GM23338 (cell line): Measurements from ENCODE around the gene MYH2. TPM values are rescaled to one million over a fixed set of nuclear protein-coding genes. Genes with fewer than 3 reads are reported as not detected.

Source experiments
- ATAC-seq: fragments of 200-7000 bp; cut with Tn5 transposase; 3 replicates; pipeline ENCODE4 v1.9.1; 2020
- DNase-seq: peaks from one replicate; pipeline ENCODE4 v3.0.0-alpha.2; 2015; ENCODE audit warnings: low spot score
- H2AFZ ChIP-seq: fragments of 200-600 bp; sonication (generic); 2 replicates; pipeline ENCODE4 v1.8.0; 2016; ENCODE audit warnings: antibody characterized with exemption, mild to moderate bottlenecking, moderate library complexity
- H3F3A ChIP-seq: fragments of 200-600 bp; sonication (generic); replicated peaks from 2 replicates; pipeline ENCODE4 v1.8.0; 2017; ENCODE audit warnings: antibody characterized with exemption, mixed run types, low read depth
- H3K27ac ChIP-seq: fragments of 200-600 bp; sonication (generic); 2 replicates; pipeline ENCODE4 v1.6.1; 2016; ENCODE audit warnings: low read depth
- H3K27me3 ChIP-seq: fragments of 200-600 bp; sonication (generic); 2 replicates; pipeline ENCODE4 v1.8.0; 2016; ENCODE audit warnings: mild to moderate bottlenecking, mixed run types, moderate library complexity; ENCODE audit not compliant: insufficient read depth
- H3K36me3 ChIP-seq: fragments of 200-600 bp; sonication (generic); 2 replicates; pipeline ENCODE4 v1.8.0; 2016; ENCODE audit warnings: mild to moderate bottlenecking; ENCODE audit not compliant: insufficient read depth
- H3K4me1 ChIP-seq: fragments of 200-600 bp; sonication (generic); 2 replicates; pipeline ENCODE4 v1.8.0; 2016; ENCODE audit warnings: mild to moderate bottlenecking, moderate library complexity; ENCODE audit not compliant: insufficient read depth
- H3K4me2 ChIP-seq: fragments of 200-600 bp; sonication (generic); 2 replicates; pipeline ENCODE4 v1.7.1; 2017; ENCODE audit warnings: mixed run types
- H3K4me3 ChIP-seq: fragments of 200-600 bp; sonication (generic); 2 replicates; pipeline ENCODE4 v1.6.1; 2016; ENCODE audit warnings: mixed run types
- H3K79me2 ChIP-seq: fragments of 200-600 bp; sonication (generic); replicated peaks from 2 replicates; pipeline ENCODE4 v1.8.0; 2017; ENCODE audit warnings: mild to moderate bottlenecking; ENCODE audit not compliant: insufficient read depth
- H3K9me2 ChIP-seq: fragments of 200-600 bp; sonication (generic); 2 replicates; pipeline ENCODE4 v1.8.0; 2017; ENCODE audit not compliant: insufficient read depth
- H4K20me1 ChIP-seq: fragments of 200-600 bp; sonication (generic); replicated peaks from 2 replicates; pipeline ENCODE4 v1.8.0; 2017; ENCODE audit warnings: mild to moderate bottlenecking; ENCODE audit not compliant: insufficient read depth
- H3K27ac Mint-ChIP-seq: 2 replicates; pipeline ENCODE4 v1.8.0; 2020; ENCODE audit warnings: inconsistent platforms, mild to moderate bottlenecking, moderate library complexity, mixed read lengths
- H3K27me3 Mint-ChIP-seq: 3 replicates; pipeline ENCODE4 v1.8.0; 2022; ENCODE audit warnings: low read depth, mild to moderate bottlenecking, moderate library complexity, mixed read lengths, inconsistent platforms; ENCODE audit not compliant: insufficient read depth, poor library complexity
- H3K36me3 Mint-ChIP-seq: 3 replicates; pipeline ENCODE4 v1.8.0; 2021; ENCODE audit warnings: low read depth, mild to moderate bottlenecking, inconsistent platforms, moderate library complexity, mixed read lengths
- H3K4me1 Mint-ChIP-seq: 3 replicates; pipeline ENCODE4 v1.8.0; 2020; ENCODE audit warnings: mild to moderate bottlenecking, inconsistent platforms, mixed read lengths
- H3K4me3 Mint-ChIP-seq: 3 replicates; pipeline ENCODE4 v1.8.0; 2021; ENCODE audit warnings: moderate library complexity, mild to moderate bottlenecking, inconsistent platforms, mixed read lengths
- H3K9me3 Mint-ChIP-seq: 3 replicates; pipeline ENCODE4 v1.8.0; 2020; ENCODE audit warnings: moderate library complexity, mild to moderate bottlenecking, inconsistent platforms, mixed read lengths
- CREB1 ChIP-seq: fragments of 250-450 bp; sonication (Bioruptor Pico); IDR thresholded peaks from 2 replicates; pipeline ENCODE4 v1.5.0; 2020; ENCODE audit warnings: low read depth, mild to moderate bottlenecking, moderate library complexity
- CTCF ChIP-seq, 2 experiments: fragments of 200-600 bp in 1 of 2; sonication (generic) in 1 of 2; conservative IDR thresholded peaks; 2 replicates each; pipeline versions ENCODE4 v1.5.1 to v1.6.1; 2016 to 2017; ENCODE audit warnings: antibody characterized with exemption in 2 of 2, low read depth in 2 of 2, mild to moderate bottlenecking in 2 of 2, moderate library complexity in 1 of 2
- ETS1 ChIP-seq: IDR thresholded peaks from 2 replicates; pipeline ENCODE4 v1.6.1; 2016; ENCODE audit warnings: antibody characterized with exemption
- EZH2 ChIP-seq: fragments of 200-600 bp; sonication (generic); IDR thresholded peaks from one replicate; pipeline ENCODE4 v1.8.0; 2017; ENCODE audit warnings: antibody characterized with exemption, mild to moderate bottlenecking, low read depth; ENCODE audit not compliant: unreplicated experiment
- EZH2phosphoT487 ChIP-seq: fragments of 200-600 bp; sonication (generic); IDR thresholded peaks from one replicate; pipeline ENCODE4 v1.8.1; 2018; ENCODE audit warnings: antibody characterized with exemption; ENCODE audit not compliant: unreplicated experiment
- JUNB ChIP-seq: IDR thresholded peaks from one replicate; pipeline ENCODE4 v1.6.1; 2016; ENCODE audit warnings: antibody characterized with exemption; ENCODE audit not compliant: unreplicated experiment
- NANOG ChIP-seq: IDR thresholded peaks from 2 replicates; pipeline ENCODE4 v1.6.1; 2016; ENCODE audit warnings: antibody characterized with exemption, borderline replicate concordance
- POLR2AphosphoS5 ChIP-seq: IDR thresholded peaks from 2 replicates; pipeline ENCODE4 v1.6.1; 2016; ENCODE audit warnings: antibody characterized with exemption, low read depth
- REST ChIP-seq: IDR thresholded peaks from one replicate; pipeline ENCODE4 v1.6.1; 2018; ENCODE audit warnings: antibody characterized with exemption; ENCODE audit not compliant: unreplicated experiment
- STAT1 ChIP-seq: IDR thresholded peaks from one replicate; pipeline ENCODE4 v1.6.1; 2016; ENCODE audit warnings: antibody characterized with exemption; ENCODE audit not compliant: unreplicated experiment
- ZNF331 ChIP-seq: fragments of 250-450 bp; sonication (Bioruptor Pico); IDR thresholded peaks from 2 replicates; pipeline ENCODE4 v1.5.0; 2020; ENCODE audit warnings: low read depth, mild to moderate bottlenecking, moderate library complexity
- ZNF462 ChIP-seq: fragments of 250-450 bp; sonication (Bioruptor Pico); IDR thresholded peaks from 2 replicates; pipeline ENCODE4 v1.5.0; 2020; ENCODE audit warnings: mild to moderate bottlenecking, moderate library complexity
- polyA plus RNA-seq: library from polyadenylated mRNA; unstranded; fragments of >200 nt; fragmentation: Nextera tagmentation; extraction: Ambion mirVana; gene quantifications from 2 replicates; pipeline ENCODE4 v1.2.1, GENCODE V29; 2016
- total RNA-seq: library from RNA; depleted of rRNA; stranded (reverse); fragments of >200 nt; shearing (Covaris generic); gene quantifications from 2 replicates; pipeline ENCODE4 v1.2.3, GENCODE V29; 2014

MYH2 gene
- total and polyA plus RNA-seq, 2 experiments from 2014 or later, result 7.5 to 27.7 TPM

- Histone ChIP-seq H3K4me1 (no peaks in the 10 kb centered on the region), H3K27me3 (no peaks in the 10 kb centered on the region), H3K36me3 (no peaks in the 10 kb centered on the region; the same call in 1 of the 2 replicates), H3F3A (no peaks in the 10 kb centered on the region), H3K9me2 (peaks cover 4% of the 10 kb centered on the region; the same call in 1 of the 2 replicates), H3K79me2 (no peaks in the 10 kb centered on the region), H3K27ac (no peak overlapping the region), H4K20me1 (no peaks in the 10 kb centered on the region), H3K4me2 (no peak overlapping the region), H2AFZ (no peak overlapping the region), H3K4me3 (no peak overlapping the region)
- DNase-seq, result no peak
- Mint-ChIP-seq H3K9me3 (peaks cover 51% of the 10 kb centered on the region), H3K36me3 (peaks cover 28% of the 10 kb centered on the region), H3K4me3 (no peak overlapping the region), H3K27me3 (no peaks in the 10 kb centered on the region), H3K4me1 (no peaks in the 10 kb centered on the region), H3K27ac (no peak overlapping the region)
- TF ChIP-seq JUNB (no peak), NANOG (no peak), POLR2AphosphoS5 (no peak), ETS1 (no peak), EZH2 (no peak), REST (no peak), EZH2phosphoT487 (no peak), CTCF (conservative IDR thresholded peaks at IDR 0.05; ENCODE audit: low read depth in 2 of 2) (no peak), STAT1 (no peak), CREB1 (CRISPR knock-in tag) (no peak), ZNF462 (CRISPR knock-in tag) (no peak), ZNF331 (no peak)
- no peak for ATAC-seq
Measured at GRCh38 chr17:10482252-10482651, 67.2 kb downstream of the MYH2 start.
